ENCODE results near the gene PEAK1. TPM values are rescaled to one million over a fixed set of nuclear protein-coding genes. Genes with fewer than 3 reads are reported as not detected.

Gene PEAK1
- total and polyA plus RNA-seq, 2 experiments from 2014 or later: 7.8 to 34.1 TPM

GRCh38 chr15:77085297-77085696, 334.6 kb downstream of the PEAK1 start:
- H3K27ac ChIP-seq (ENCODE audit: low read depth): no peak overlapping the region
- no peak for ATAC-seq

More at GRCh38 chr15:77085297-77085696, 334.6 kb downstream of the PEAK1 start:
- DNase-seq (ENCODE audit: low spot score): no peak
- Histone ChIP-seq H3K36me3 (ENCODE audit: insufficient read depth) (no peaks in the 10 kb centered on the region), H3F3A (replicated peaks; ENCODE audit: low read depth) (no peaks in the 10 kb centered on the region), H3K79me2 (replicated peaks; ENCODE audit: insufficient read depth) (no peaks in the 10 kb centered on the region), H3K4me1 (ENCODE audit: insufficient read depth) (no peaks in the 10 kb centered on the region; the same call in 1 of the 2 replicates), H3K4me3 (no peak overlapping the region), H3K27me3 (ENCODE audit: insufficient read depth) (no peaks in the 10 kb centered on the region), H3K9me2 (ENCODE audit: insufficient read depth) (peaks cover 5% of the 10 kb centered on the region; the same call in 1 of the 2 replicates), H3K4me2 (no peak overlapping the region), H2AFZ (no peak overlapping the region), H4K20me1 (replicated peaks; ENCODE audit: insufficient read depth) (no peaks in the 10 kb centered on the region)
- H3K4me1 Mint-ChIP-seq: peaks cover 5% of the 10 kb centered on the region; the same call in 2 of the 3 replicates
- peaks cover 14% of the 10 kb centered on the region for H3K27me3 Mint-ChIP-seq (ENCODE audit: insufficient read depth, low read depth, poor library complexity)
- no peak overlapping the region for H3K27ac Mint-ChIP-seq
- H3K36me3 Mint-ChIP-seq (ENCODE audit: low read depth): no peaks in the 10 kb centered on the region
- TF ChIP-seq ZNF331 (CRISPR knock-in tag; IDR thresholded peaks at IDR 0.05; ENCODE audit: low read depth) (no peak), ZNF462 (CRISPR knock-in tag; IDR thresholded peaks at IDR 0.05) (no peak), ZNF114 (CRISPR knock-in tag; IDR thresholded peaks at IDR 0.05) (no peak), EZH2phosphoT487 (IDR thresholded peaks at IDR 0.05; ENCODE audit: unreplicated experiment) (no peak), ETS1 (IDR thresholded peaks at IDR 0.05) (no peak)
- no peaks in the 10 kb centered on the region for H3K9me3 Mint-ChIP-seq
- H3K4me3 Mint-ChIP-seq: no peak overlapping the region
